SK-N-SH (cell line): ENCODE data around the gene LNX2.

ENCODE experiments used
- CHD2 ChIP-seq: fragments of 150-350 bp; IDR thresholded peaks from 2 replicates; pipeline ENCODE4 v1.6.1; 2018; ENCODE audit warnings: low read length; ENCODE audit not compliant: partially characterized antibody
- CTCF ChIP-seq: fragments of 200-600 bp; sonication (generic); IDR thresholded peaks from 2 replicates; pipeline ENCODE4 v1.6.1; 2017; ENCODE audit warnings: antibody characterized with exemption, mild to moderate bottlenecking, moderate library complexity
- EP300 ChIP-seq, 2 experiments: IDR thresholded peaks; 2 replicates each; pipeline versions ENCODE4 v1.4.0 to v1.6.1; 2012; ENCODE audit warnings: borderline replicate concordance in 1 of 2, low read depth in 1 of 2, low read length in 1 of 2
- FOXJ3 ChIP-seq: sonication (generic); formaldehyde crosslinking; IDR thresholded peaks from 2 replicates; pipeline ENCODE4 v1.5.1; 2020; ENCODE audit warnings: mild to moderate bottlenecking, missing genetic modification reagents
- JUND ChIP-seq: IDR thresholded peaks from 2 replicates; pipeline ENCODE4 v1.4.0; 2012
- MAX ChIP-seq: IDR thresholded peaks from 2 replicates; pipeline ENCODE4 v1.4.0; 2012; ENCODE audit warnings: low read depth
- MEF2A ChIP-seq: IDR thresholded peaks from 2 replicates; pipeline ENCODE4 v1.4.0; 2012; ENCODE audit warnings: low read depth, borderline replicate concordance
- RXRA ChIP-seq: IDR thresholded peaks from 2 replicates; pipeline ENCODE4 v1.4.0; 2012; ENCODE audit warnings: low read depth, mild to moderate bottlenecking, borderline replicate concordance
- TAF1 ChIP-seq: IDR thresholded peaks from 2 replicates; pipeline ENCODE4 v1.6.1; 2012; ENCODE audit warnings: low read depth, mild to moderate bottlenecking, low read length, moderate library complexity, borderline replicate concordance
- USF2 ChIP-seq: fragments of 150-350 bp; IDR thresholded peaks from 2 replicates; pipeline ENCODE4 v1.6.1; 2017; ENCODE audit warnings: antibody characterized with exemption, low read length, low read depth, borderline replicate concordance

GRCh38 chr13:27605610-27606200 is 14.6 kb downstream of the LNX2 start:
- TF ChIP-seq MAX (no peak), FOXJ3 (CRISPR knock-in tag) (no peak), TAF1 (no peak), CTCF (no peak), JUND (no peak), RXRA (no peak), CHD2 (no peak), USF2 (no peak), MEF2A (no peak), EP300 (IDR thresholded peaks at IDR 0.05; ENCODE audit: borderline replicate concordance in 1 of 2, low read depth in 1 of 2, low read length in 1 of 2) (no peak)
